GM12878 (cell line): ENCODE measurements around the gene TMEM175.

Source experiments
- CREB1 ChIP-seq: IDR thresholded peaks from 2 replicates; pipeline ENCODE4 v1.6.1; 2012; ENCODE audit warnings: low read depth, mild to moderate bottlenecking, inconsistent platforms
- MTA3 ChIP-seq: IDR thresholded peaks from 2 replicates; pipeline ENCODE4 v1.6.1; 2012; ENCODE audit warnings: low read length, inconsistent platforms, borderline replicate concordance
- NR2C2 ChIP-seq: IDR thresholded peaks from 2 replicates; pipeline ENCODE4 v1.6.1; 2011; ENCODE audit warnings: borderline replicate concordance, low read depth; ENCODE audit not compliant: control insufficient read depth, insufficient read length
- POLR2A ChIP-seq: IDR thresholded peaks from 2 replicates; pipeline ENCODE4 v1.6.1; 2011; ENCODE audit warnings: low read depth, mild to moderate bottlenecking, low read length
- RAD21 ChIP-seq: IDR thresholded peaks from 2 replicates; pipeline ENCODE4 v1.6.1; 2011; ENCODE audit warnings: mild to moderate bottlenecking, low read depth, low read length, moderate library complexity; ENCODE audit not compliant: insufficient read depth
- SP1 ChIP-seq: IDR thresholded peaks from one replicate; pipeline ENCODE4 v1.6.1; 2011; ENCODE audit warnings: low read depth, low read length
- ZNF207 ChIP-seq: fragments of 450-650 bp; IDR thresholded peaks from 2 replicates; pipeline ENCODE4 v1.6.1; 2014; ENCODE audit warnings: antibody characterized with exemption, mild to moderate bottlenecking, borderline replicate concordance
- TF ChIP-seq, protein P1 (sequence below), 3 experiments: IDR thresholded peaks in 2 of 3; conservative IDR thresholded peaks in 1 of 3; 2 replicates each; pipeline ENCODE4 v1.5.1; 2011; ENCODE audit warnings: low read depth in 3 of 3, low read length in 3 of 3, mild to moderate bottlenecking in 3 of 3, control low read depth in 2 of 3, moderate library complexity in 2 of 3, inconsistent platforms in 1 of 3, mixed read lengths in 1 of 3; ENCODE audit not compliant: control insufficient read depth in 2 of 3, insufficient read depth in 1 of 3; ENCODE audit errors: extremely low read depth in 1 of 3

DNA sequence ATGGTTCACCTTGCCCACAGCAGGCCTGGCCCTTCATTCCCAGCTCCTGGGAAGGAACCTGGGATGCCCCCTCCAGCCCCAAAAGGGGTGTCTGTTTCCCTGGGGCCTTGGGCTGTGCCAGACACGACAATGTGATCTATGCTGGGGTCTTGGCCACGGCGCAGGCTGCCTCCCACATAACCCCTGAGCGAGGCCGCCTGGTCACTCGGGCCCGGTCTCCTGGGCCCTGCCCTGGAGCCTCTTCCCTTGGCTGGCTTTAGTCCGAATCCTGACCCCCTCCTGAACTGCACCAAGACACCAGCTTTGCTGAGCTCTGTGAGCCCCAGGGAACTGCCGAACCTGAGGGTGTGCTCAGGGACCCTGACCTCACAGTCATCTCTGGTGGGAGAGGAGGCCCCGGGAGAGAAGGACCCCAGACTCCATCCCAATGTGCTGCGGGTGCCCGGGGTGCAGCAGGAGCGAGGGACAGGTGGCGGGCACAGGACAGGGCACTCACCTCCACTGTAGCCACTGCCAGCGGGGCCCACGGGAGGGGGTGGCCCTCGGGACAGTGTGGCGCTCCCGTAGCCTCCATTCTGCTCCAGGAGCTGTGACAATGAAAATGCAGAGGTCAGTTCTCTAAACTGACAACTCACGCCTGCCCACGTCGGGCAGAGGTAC is 42.1 kb upstream of the TMEM175 start:
- TF ChIP-seq POLR2A (no peak; the same call in 1 of the 2 replicates), ZNF207 (no peak), CREB1 (no peak), NR2C2 (no peak), MTA3 (no peak), RAD21 (no peak), SP1 (no peak)
- TF ChIP-seq, protein P1, sequence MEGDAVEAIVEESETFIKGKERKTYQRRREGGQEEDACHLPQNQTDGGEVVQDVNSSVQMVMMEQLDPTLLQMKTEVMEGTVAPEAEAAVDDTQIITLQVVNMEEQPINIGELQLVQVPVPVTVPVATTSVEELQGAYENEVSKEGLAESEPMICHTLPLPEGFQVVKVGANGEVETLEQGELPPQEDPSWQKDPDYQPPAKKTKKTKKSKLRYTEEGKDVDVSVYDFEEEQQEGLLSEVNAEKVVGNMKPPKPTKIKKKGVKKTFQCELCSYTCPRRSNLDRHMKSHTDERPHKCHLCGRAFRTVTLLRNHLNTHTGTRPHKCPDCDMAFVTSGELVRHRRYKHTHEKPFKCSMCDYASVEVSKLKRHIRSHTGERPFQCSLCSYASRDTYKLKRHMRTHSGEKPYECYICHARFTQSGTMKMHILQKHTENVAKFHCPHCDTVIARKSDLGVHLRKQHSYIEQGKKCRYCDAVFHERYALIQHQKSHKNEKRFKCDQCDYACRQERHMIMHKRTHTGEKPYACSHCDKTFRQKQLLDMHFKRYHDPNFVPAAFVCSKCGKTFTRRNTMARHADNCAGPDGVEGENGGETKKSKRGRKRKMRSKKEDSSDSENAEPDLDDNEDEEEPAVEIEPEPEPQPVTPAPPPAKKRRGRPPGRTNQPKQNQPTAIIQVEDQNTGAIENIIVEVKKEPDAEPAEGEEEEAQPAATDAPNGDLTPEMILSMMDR (IDR thresholded peaks at IDR 0.05 in 2 of 3, conservative IDR thresholded peaks at IDR 0.05 in 1 of 3; ENCODE audit: control insufficient read depth in 2 of 3, extremely low read depth in 1 of 3, insufficient read depth in 1 of 3, low read depth in 3 of 3, low read length in 3 of 3), result no peak
